K562 (cell line): ENCODE results near the gene UBE2M. TPM values are rescaled to one million over a fixed set of nuclear protein-coding genes. Genes with fewer than 3 reads are reported as not detected.

Source experiments
- CBFA2T3 ChIP-seq: fragments of 450-650 bp; IDR thresholded peaks from 2 replicates; pipeline ENCODE4 v1.6.1; 2017
- CBFB ChIP-seq: sonication (generic); formaldehyde crosslinking; IDR thresholded peaks from 2 replicates; pipeline ENCODE4 v1.4.0; 2020; ENCODE audit warnings: mild to moderate bottlenecking, missing genetic modification reagents
- NFYB ChIP-seq: IDR thresholded peaks from 2 replicates; pipeline ENCODE4 v1.6.1; 2011; ENCODE audit warnings: mild to moderate bottlenecking, moderate library complexity; ENCODE audit not compliant: insufficient read length; ENCODE audit errors: extremely low read depth
- SMAD1 ChIP-seq: fragments of 150-350 bp; IDR thresholded peaks from 2 replicates; pipeline ENCODE4 v1.6.1; 2014; ENCODE audit warnings: low read length, low read depth; ENCODE audit not compliant: partially characterized antibody
- SMARCA4 ChIP-seq: fragments of 450-650 bp; IDR thresholded peaks from 2 replicates; pipeline ENCODE4 v1.6.1; 2016
- SREBF2 ChIP-seq: sonication (generic); formaldehyde crosslinking; IDR thresholded peaks from 2 replicates; pipeline ENCODE4 v1.4.0; 2020; ENCODE audit warnings: mild to moderate bottlenecking, missing genetic modification reagents
- TEAD1 ChIP-seq, 2 experiments: fragments of 450-650 bp in 1 of 2; sonication (generic) in 1 of 2; formaldehyde crosslinking; IDR thresholded peaks; 2 replicates each; pipeline versions ENCODE4 v1.4.0 to v1.8.0; 2020 to 2022; ENCODE audit warnings: mild to moderate bottlenecking in 2 of 2, missing genetic modification reagents in 1 of 2
- TFAM ChIP-seq: fragments of 250-450 bp; sonication (Bioruptor Pico); conservative IDR thresholded peaks from 2 replicates; pipeline ENCODE4 v1.5.0; 2021; ENCODE audit warnings: mild to moderate bottlenecking, moderate library complexity
- ZFX ChIP-seq: sonication (generic); formaldehyde crosslinking; IDR thresholded peaks from 2 replicates; pipeline ENCODE4 v1.8.0; 2022; ENCODE audit warnings: mild to moderate bottlenecking, missing genetic modification reagents, moderate library complexity
- ZNF41 ChIP-seq: fragments of 250-450 bp; sonication (Bioruptor Pico); conservative IDR thresholded peaks from 2 replicates; pipeline ENCODE4 v1.4.0; 2020; ENCODE audit warnings: mild to moderate bottlenecking
- polyA plus RNA-seq, 8 experiments: library from polyadenylated mRNA; depleted of rRNA in 4 of 8; stranded (reverse) in 5 of 8; unstranded in 3 of 8; fragments of >200 nt; fragmentation: Nextera tagmentation in 2 of 8; fragmentation: Illumina TruSeq in 1 of 8; extraction: Ambion mirVana in 2 of 8; extraction: Trizol in 1 of 8; gene quantifications; 2 replicates each; pipeline versions ENCODE4 v1.2.1 to v1.2.3, GENCODE V29; 2011 to 2014; ENCODE audit warnings: inconsistent platforms in 1 of 8, missing spikeins in 1 of 8
- total RNA-seq, 7 experiments: library from RNA; depleted of rRNA in 6 of 7; stranded (reverse); fragments of >200 nt in 6 of 7; fragmentation: Illumina TruSeq in 2 of 7; extraction: Trizol in 2 of 7; gene quantifications; 2 replicates each; pipeline versions ENCODE4 v1.2.1 to v1.2.3, GENCODE V29; 2011 to 2021; ENCODE audit warnings: low replicate concordance in 1 of 7
- TF ChIP-seq, protein P1 (sequence below): fragments of 200-800 bp; sonication (Bioruptor generic); IDR thresholded peaks from 2 replicates; pipeline ENCODE4 v1.6.1; 2017; ENCODE audit warnings: missing genetic modification characterization, missing compliant biosample characterization
- TF ChIP-seq, protein P2 (sequence below), 2 experiments: fragments of 250-450 bp in 1 of 2; fragments of 450-650 bp in 1 of 2; sonication (Bioruptor Pico) in 1 of 2; IDR thresholded peaks; 2 replicates each; pipeline versions ENCODE4 v1.6.1 to v1.8.0; 2016 to 2021; ENCODE audit warnings: mild to moderate bottlenecking in 2 of 2, moderate library complexity in 2 of 2, missing compliant biosample characterization in 1 of 2, missing genetic modification characterization in 1 of 2
- TF ChIP-seq, protein P3 (sequence below), 2 experiments: fragments of 450-650 bp; formaldehyde crosslinking in 1 of 2; IDR thresholded peaks; 2 replicates each; pipeline versions ENCODE4 v1.4.0 to v1.6.1; 2014 to 2020; ENCODE audit warnings: mild to moderate bottlenecking in 2 of 2, borderline replicate concordance in 1 of 2, low read depth in 1 of 2
- TF ChIP-seq, protein P4 (sequence below): sonication (generic); formaldehyde crosslinking; IDR thresholded peaks from 2 replicates; pipeline ENCODE4 v1.9.0; 2022; ENCODE audit warnings: mild to moderate bottlenecking, missing genetic modification reagents

The UBE2M gene
- total and polyA plus RNA-seq, 9 of the 15 experiments (the other 6 are each of a cell fraction or from before 2014, with no cell fraction given) = 0.92 to 163 (median 85.7) TPM

DNA sequence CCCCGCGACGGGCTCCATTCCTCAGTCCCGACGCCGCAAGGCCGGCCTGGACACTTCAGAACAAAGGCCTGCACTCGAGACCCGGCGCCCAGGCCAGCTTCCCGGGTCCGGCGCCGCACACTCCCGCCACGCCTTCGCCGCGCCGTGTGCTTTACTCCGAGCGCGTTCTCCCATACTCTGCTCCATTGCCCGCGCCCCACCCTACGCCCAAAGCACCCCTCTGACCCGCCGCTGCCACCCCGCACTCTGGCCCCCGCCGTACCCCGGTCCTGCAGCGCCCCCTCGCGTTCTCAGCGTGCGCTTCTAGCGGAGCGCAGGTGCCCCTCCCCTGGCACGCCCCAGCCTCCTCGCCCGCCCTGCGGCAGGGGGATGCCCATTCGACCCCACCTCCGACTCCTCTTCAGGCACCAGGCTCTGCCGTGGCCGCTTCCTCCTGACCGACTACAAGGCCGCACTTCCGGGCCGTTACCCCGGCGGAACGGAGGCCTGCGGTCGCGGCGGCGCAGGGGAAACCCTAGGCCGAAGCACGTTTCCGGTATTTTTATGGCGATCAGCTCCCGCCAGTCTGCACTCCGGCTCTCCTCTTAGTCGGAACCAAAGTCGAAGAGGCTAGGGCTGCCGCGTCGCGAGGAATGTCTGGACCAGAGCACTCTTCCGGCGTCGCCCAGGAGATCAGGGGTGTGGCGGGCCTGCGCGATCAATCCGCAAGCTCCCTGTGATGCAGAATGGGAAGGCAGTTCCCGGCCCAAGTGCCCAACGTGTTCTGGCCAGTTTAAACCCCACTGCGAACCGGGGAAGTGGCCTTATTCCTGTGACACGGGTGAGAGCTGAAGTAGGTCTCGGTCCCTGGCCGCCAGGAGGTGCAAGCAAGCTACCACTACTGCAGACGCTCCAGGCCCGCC lies 38.8 kb downstream of the UBE2M start, which contains the start of gene ZBTB45 (continued):
- TF ChIP-seq, protein P1, sequence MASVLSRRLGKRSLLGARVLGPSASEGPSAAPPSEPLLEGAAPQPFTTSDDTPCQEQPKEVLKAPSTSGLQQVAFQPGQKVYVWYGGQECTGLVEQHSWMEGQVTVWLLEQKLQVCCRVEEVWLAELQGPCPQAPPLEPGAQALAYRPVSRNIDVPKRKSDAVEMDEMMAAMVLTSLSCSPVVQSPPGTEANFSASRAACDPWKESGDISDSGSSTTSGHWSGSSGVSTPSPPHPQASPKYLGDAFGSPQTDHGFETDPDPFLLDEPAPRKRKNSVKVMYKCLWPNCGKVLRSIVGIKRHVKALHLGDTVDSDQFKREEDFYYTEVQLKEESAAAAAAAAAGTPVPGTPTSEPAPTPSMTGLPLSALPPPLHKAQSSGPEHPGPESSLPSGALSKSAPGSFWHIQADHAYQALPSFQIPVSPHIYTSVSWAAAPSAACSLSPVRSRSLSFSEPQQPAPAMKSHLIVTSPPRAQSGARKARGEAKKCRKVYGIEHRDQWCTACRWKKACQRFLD (CRISPR knock-in tag) = peak; percentile 80; the same call in 1 of the 2 replicates
- TF ChIP-seq TFAM (CRISPR knock-in tag) (no peak), CBFA2T3 (peak; percentile 34), CBFB (CRISPR knock-in tag) (peak; percentile 99), NFYB (no peak), ZFX (CRISPR knock-in tag) (peak; percentile 100), SMARCA4 (0 out of 2 replicates have a peak, but pooled peaks have one; percentile 7), TEAD1 (CRISPR knock-in tag; IDR thresholded peaks at IDR 0.05) (peak; percentile 79 to 99; a peak in 3 of 4 replicates), SMAD1 (no peak), ZNF41 (CRISPR knock-in tag) (peak; percentile 16; the same call in 1 of the 2 replicates), SREBF2 (CRISPR knock-in tag) (0 out of 2 replicates have a peak, but pooled peaks have one; percentile 19)
- TF ChIP-seq, protein P2, sequence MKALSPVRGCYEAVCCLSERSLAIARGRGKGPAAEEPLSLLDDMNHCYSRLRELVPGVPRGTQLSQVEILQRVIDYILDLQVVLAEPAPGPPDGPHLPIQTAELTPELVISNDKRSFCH (CRISPR knock-in tag; IDR thresholded peaks at IDR 0.05) = no peak
- TF ChIP-seq, protein P2 (tag; IDR thresholded peaks at IDR 0.05) = peak; percentile 82
- TF ChIP-seq, protein P3, sequence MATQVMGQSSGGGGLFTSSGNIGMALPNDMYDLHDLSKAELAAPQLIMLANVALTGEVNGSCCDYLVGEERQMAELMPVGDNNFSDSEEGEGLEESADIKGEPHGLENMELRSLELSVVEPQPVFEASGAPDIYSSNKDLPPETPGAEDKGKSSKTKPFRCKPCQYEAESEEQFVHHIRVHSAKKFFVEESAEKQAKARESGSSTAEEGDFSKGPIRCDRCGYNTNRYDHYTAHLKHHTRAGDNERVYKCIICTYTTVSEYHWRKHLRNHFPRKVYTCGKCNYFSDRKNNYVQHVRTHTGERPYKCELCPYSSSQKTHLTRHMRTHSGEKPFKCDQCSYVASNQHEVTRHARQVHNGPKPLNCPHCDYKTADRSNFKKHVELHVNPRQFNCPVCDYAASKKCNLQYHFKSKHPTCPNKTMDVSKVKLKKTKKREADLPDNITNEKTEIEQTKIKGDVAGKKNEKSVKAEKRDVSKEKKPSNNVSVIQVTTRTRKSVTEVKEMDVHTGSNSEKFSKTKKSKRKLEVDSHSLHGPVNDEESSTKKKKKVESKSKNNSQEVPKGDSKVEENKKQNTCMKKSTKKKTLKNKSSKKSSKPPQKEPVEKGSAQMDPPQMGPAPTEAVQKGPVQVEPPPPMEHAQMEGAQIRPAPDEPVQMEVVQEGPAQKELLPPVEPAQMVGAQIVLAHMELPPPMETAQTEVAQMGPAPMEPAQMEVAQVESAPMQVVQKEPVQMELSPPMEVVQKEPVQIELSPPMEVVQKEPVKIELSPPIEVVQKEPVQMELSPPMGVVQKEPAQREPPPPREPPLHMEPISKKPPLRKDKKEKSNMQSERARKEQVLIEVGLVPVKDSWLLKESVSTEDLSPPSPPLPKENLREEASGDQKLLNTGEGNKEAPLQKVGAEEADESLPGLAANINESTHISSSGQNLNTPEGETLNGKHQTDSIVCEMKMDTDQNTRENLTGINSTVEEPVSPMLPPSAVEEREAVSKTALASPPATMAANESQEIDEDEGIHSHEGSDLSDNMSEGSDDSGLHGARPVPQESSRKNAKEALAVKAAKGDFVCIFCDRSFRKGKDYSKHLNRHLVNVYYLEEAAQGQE (IDR thresholded peaks at IDR 0.05; ENCODE audit: borderline replicate concordance) = peak; percentile 91
- TF ChIP-seq, protein P3 (CRISPR knock-in tag; IDR thresholded peaks at IDR 0.05; ENCODE audit: low read depth) = peak; percentile 73; the same call in 1 of the 2 replicates
- TF ChIP-seq, protein P4, sequence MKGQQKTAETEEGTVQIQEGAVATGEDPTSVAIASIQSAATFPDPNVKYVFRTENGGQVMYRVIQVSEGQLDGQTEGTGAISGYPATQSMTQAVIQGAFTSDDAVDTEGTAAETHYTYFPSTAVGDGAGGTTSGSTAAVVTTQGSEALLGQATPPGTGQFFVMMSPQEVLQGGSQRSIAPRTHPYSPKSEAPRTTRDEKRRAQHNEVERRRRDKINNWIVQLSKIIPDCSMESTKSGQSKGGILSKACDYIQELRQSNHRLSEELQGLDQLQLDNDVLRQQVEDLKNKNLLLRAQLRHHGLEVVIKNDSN (CRISPR knock-in tag) = no peak
